Mucosa of rectum (tissue), 2 donors: ENCODE measurements around the gene GREM1.

ENCODE experiments used
- H3K27ac ChIP-seq, 2 donors: one replicate each; pipeline ENCODE4 v1.7.0; 2013; ENCODE audit warnings: inconsistent platforms in 2 of 2, low read depth in 2 of 2, low read length in 2 of 2
- H3K27me3 ChIP-seq, 2 donors: one replicate each; pipeline ENCODE4 v1.7.0; 2013; ENCODE audit warnings: low read length in 2 of 2; ENCODE audit not compliant: control insufficient read depth in 2 of 2, insufficient read depth in 2 of 2
- H3K36me3 ChIP-seq, 2 donors: one replicate each; pipeline ENCODE4 v1.7.0; 2013; ENCODE audit warnings: low read length in 2 of 2; ENCODE audit not compliant: control insufficient read depth in 2 of 2, insufficient read depth in 2 of 2
- H3K4me1 ChIP-seq, 2 donors: one replicate each; pipeline ENCODE4 v1.7.0; 2013; ENCODE audit warnings: low read length in 2 of 2, mild to moderate bottlenecking in 1 of 2; ENCODE audit not compliant: control insufficient read depth in 2 of 2, insufficient read depth in 2 of 2
- H3K4me3 ChIP-seq, 2 donors: one replicate each; pipeline ENCODE4 v1.7.0; 2013; ENCODE audit warnings: low read length in 2 of 2
- H3K9ac ChIP-seq, 2 donors: one replicate each; pipeline ENCODE4 v1.7.0; 2013; ENCODE audit warnings: low read length in 2 of 2, low read depth in 1 of 2, mild to moderate bottlenecking in 1 of 2
- H3K9me3 ChIP-seq, 2 donors: one replicate each; pipeline ENCODE4 v1.7.0; 2013; ENCODE audit warnings: low read length in 2 of 2; ENCODE audit not compliant: control insufficient read depth in 2 of 2
- donor health status: healthy.
- donor health status: Normal muscosa, but diverticular disease.

GREM1 gene

GRCh38 chr15:32746116-32746857 lies 28.5 kb downstream of the GREM1 start:
- Histone ChIP-seq H3K36me3 (no peaks in the 10 kb centered on the region), H3K4me1 (no peaks in the 10 kb centered on the region), H3K4me3 (no peak overlapping the region), H3K27me3 (no peaks in the 10 kb centered on the region), H3K27ac (no peak overlapping the region), H3K9ac (no peak overlapping the region), H3K9me3 (no peaks in the 10 kb centered on the region)

DNA sequence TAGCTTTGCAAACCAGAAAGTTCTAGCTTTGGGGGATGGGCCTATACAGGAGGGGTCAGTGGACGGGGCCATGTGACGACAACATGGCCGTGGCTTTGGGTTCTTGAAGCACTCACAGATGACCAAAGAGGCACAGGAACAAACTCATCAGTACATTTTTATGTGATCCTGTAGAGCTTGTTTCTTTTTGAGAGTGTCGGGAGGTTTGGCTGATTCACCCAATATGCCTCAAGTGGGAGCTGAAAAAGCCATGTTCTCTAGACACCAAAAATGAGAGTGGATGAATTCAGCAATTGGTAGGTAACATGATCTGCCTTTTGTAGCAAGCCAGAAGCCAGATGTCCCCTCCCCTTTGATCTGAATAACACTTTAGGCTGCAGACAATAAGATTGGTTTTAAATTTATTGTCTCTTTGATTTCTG lies 30.1 kb downstream of the GREM1 start:
- H3K4me3 ChIP-seq, result no peak overlapping the region
- H3K9me3 ChIP-seq, result no peaks in the 10 kb centered on the region
- no peaks in the 10 kb centered on the region for H3K27me3 ChIP-seq
- H3K9ac ChIP-seq, result no peak overlapping the region
- no peaks in the 10 kb centered on the region for H3K36me3 ChIP-seq
- H3K27ac ChIP-seq, result no peak overlapping the region
- no peaks in the 10 kb centered on the region for H3K4me1 ChIP-seq

DNA sequence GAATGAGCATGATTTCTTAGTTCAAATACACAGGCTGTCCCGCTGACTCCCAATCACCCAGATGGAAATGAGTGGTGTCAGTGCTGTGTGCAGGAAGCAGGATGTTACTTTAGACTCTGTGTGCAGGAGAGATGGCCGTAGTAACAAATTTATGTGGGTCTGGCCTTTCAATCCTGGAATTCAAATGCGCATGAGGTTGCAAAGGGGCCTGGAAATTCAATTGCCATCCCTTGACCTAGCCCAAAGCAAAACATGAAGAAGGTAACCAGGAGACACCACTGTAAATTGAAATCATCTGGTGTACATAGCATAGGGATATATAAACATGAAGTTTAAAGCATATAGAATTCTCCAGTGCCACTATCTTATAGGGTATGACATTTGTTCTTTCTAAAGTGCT lies 33.2 kb downstream of the GREM1 start:
- Histone ChIP-seq H3K9me3 (no peaks in the 10 kb centered on the region), H3K9ac (no peak overlapping the region), H3K27ac (no peak overlapping the region), H3K4me3 (no peak overlapping the region), H3K27me3 (no peaks in the 10 kb centered on the region), H3K4me1 (no peaks in the 10 kb centered on the region), H3K36me3 (no peaks in the 10 kb centered on the region)

DNA sequence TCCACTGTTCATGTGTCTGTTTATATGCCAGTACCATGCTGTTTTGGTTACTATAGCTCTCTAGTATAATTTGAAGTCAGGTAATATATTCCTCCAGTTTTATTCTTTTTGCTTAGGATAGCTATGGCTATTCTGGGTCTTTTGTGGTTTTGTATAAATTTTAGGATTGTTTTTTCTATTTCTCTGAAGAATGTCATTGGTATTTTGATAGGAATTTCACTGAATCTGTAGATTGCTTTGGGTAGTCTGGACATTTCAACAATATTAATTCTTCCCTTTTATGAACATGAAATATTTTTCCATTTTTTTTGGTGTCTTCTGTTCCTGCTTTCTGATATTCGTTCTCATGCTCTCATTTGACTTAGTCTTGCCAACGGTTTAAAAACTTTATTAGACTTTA lies 39.6 kb downstream of the GREM1 start:
- no peaks in the 10 kb centered on the region for H3K36me3 ChIP-seq
- H3K27ac ChIP-seq, result no peak overlapping the region
- H3K9ac ChIP-seq, result no peak overlapping the region
- no peaks in the 10 kb centered on the region for H3K4me1 ChIP-seq
- H3K9me3 ChIP-seq, result no peaks in the 10 kb centered on the region
- H3K4me3 ChIP-seq, result no peak overlapping the region
- H3K27me3 ChIP-seq, result no peaks in the 10 kb centered on the region

DNA sequence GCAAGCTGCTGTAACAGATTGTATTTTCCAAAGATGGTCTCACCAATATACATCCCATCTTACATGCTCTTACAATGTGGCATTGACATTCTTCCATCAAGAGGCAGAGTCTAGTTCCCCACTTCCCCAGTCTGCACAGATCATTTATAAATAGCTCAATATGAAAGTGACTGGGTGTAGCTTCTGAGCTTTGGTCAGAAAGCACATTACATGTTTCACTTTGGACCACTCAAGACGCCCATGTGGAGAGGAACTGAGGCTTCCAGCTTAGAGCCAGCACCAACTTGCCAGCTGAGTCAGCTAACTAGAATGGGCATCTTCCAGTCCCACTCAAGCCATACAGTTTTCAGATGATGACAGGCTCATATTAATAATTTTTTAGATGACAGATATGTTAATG lies 45.5 kb downstream of the GREM1 start:
- no peaks in the 10 kb centered on the region for H3K36me3 ChIP-seq
- no peaks in the 10 kb centered on the region for H3K4me1 ChIP-seq
- H3K4me3 ChIP-seq, result no peak overlapping the region
- no peaks in the 10 kb centered on the region for H3K9me3 ChIP-seq
- H3K27ac ChIP-seq, result no peak overlapping the region
- H3K27me3 ChIP-seq, result no peaks in the 10 kb centered on the region
- H3K9ac ChIP-seq, result no peak overlapping the region

DNA sequence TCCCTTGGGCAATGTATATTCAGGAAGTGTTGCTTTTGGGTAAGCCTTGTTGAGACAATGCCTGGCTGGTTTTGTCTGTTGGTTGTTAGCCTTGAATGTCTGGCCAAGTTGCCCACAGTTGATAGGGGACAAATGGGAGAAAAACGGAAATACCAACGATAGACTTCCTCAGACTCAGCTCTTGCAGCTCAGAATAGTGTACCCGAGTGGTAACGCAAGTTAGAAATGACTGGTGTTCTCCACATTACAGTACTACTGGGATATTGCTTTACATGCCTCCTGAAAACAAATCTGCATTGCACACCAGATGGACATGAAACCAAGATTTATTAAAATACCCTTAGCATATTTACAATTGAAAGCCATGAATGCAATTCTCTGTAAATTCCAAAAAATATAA lies 47.4 kb downstream of the GREM1 start:
- Histone ChIP-seq H3K27me3 (no peaks in the 10 kb centered on the region), H3K9me3 (no peaks in the 10 kb centered on the region), H3K27ac (no peak overlapping the region), H3K4me1 (no peaks in the 10 kb centered on the region), H3K9ac (no peak overlapping the region), H3K4me3 (no peak overlapping the region), H3K36me3 (no peaks in the 10 kb centered on the region)

DNA sequence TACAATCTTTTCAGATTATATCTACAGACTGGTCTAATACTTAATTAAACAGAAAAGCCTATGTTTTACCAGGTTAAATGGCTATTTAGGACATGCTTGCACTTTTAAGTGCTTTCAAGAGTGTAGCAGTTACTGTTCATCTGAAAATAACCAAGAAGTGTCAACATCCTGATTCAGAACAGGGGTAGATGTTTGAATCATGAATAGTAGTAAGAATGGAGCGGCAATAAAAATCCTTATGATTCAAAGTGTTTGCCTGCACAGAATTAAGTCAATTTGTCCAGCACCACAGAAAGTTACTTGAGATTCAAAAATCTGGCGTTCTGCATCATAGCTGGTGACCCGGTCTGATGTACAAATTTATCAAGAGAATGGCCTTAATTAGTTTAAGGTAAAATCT lies 48.3 kb downstream of the GREM1 start:
- Histone ChIP-seq H3K4me3 (no peak overlapping the region), H3K36me3 (no peaks in the 10 kb centered on the region), H3K4me1 (no peaks in the 10 kb centered on the region), H3K9ac (no peak overlapping the region), H3K27ac (no peak overlapping the region), H3K9me3 (no peaks in the 10 kb centered on the region), H3K27me3 (no peaks in the 10 kb centered on the region)

DNA sequence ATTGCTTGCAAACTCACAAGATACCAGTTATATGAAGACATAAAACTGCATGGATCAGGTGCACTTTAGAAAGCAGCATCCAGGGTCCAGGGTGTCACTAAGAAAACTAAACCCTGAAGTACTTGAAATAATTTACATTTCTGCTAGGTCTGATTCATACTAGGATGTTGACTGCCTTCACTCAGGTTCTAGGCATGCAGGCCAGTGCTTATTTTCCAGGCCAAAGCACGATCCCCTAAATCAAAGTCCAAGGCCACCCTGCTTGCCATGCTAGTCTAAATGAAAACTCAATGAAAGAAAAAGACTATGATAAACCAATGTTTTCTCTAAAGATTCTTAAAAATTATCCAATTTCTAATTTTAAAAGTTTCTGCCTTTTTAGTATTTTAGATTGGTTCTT lies 49.4 kb downstream of the GREM1 start:
- Histone ChIP-seq H3K27me3 (no peaks in the 10 kb centered on the region), H3K4me3 (no peak overlapping the region), H3K36me3 (peaks cover 0 to 2% of the 10 kb centered on the region in 2 donors), H3K4me1 (no peaks in the 10 kb centered on the region), H3K9me3 (no peaks in the 10 kb centered on the region), H3K27ac (no peak overlapping the region), H3K9ac (no peak overlapping the region)

- H3K36me3 ChIP-seq, result peaks cover 17 to 28% of the 10 kb centered on the region in 2 donors
- no peak overlapping the region for H3K4me3 ChIP-seq
- H3K9me3 ChIP-seq, result peaks cover 0 to 2% of the 10 kb centered on the region in 2 donors
- H3K4me1 ChIP-seq, result no peaks in the 10 kb centered on the region
- no peaks in the 10 kb centered on the region for H3K27me3 ChIP-seq
- no peak overlapping the region for H3K9ac ChIP-seq
- no peak overlapping the region for H3K27ac ChIP-seq
Measured at GRCh38 chr15:32774022-32774421, 56.2 kb downstream of the GREM1 start.

DNA sequence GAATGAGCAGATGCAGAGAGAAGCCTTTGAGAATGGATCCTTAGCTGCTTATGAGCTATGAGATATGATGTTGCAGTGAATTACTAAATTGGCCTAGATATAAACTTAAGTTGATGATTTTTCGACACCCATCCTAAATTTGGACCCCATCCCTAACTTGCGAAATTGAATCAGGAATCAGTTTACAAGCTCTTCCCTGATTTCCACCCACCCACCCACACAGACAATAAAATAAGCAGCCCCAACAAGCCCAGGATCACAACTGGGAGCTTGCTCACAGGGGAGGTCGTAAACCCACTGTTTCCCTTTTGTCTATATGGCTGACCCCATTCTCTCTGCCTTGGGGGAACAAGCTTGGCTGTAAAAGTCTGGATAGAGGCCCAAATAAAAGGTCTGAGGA lies 57.3 kb downstream of the GREM1 start:
- H3K9me3 ChIP-seq, result peaks cover 0 to 2% of the 10 kb centered on the region in 2 donors
- H3K27me3 ChIP-seq, result no peaks in the 10 kb centered on the region
- H3K27ac ChIP-seq, result no peak overlapping the region
- no peaks in the 10 kb centered on the region for H3K4me1 ChIP-seq
- H3K4me3 ChIP-seq, result no peak overlapping the region
- no peak overlapping the region for H3K9ac ChIP-seq
- peaks cover 17 to 28% of the 10 kb centered on the region in 2 donors for H3K36me3 ChIP-seq
